Keratinocyte (primary cell): ENCODE results near the gene PRAMEF12.

Source experiments
- CTCF ChIP-seq, 3 experiments: IDR thresholded peaks in 1 of 3; conservative IDR thresholded peaks in 1 of 3; optimal IDR thresholded peaks in 1 of 3; 2 replicates in 2 of 3; 3 replicates in 1 of 3; pipeline versions ENCODE3 to v1.5.1; 2011; ENCODE audit warnings: low read length in 3 of 3, mild to moderate bottlenecking in 3 of 3, moderate library complexity in 2 of 3, control low read depth in 1 of 3, inconsistent platforms in 1 of 3; ENCODE audit not compliant: insufficient read depth in 2 of 3; ENCODE audit errors: extremely low read depth in 1 of 3
- EZH2 ChIP-seq: IDR thresholded peaks from one replicate; pipeline ENCODE4 v1.6.1; 2012; ENCODE audit warnings: inconsistent platforms, mild to moderate bottlenecking, low read length, moderate library complexity

- TF ChIP-seq CTCF (optimal IDR thresholded peaks at IDR 0.05 in 1 of 3, IDR thresholded peaks at IDR 0.05 in 1 of 3, conservative IDR thresholded peaks at IDR 0.05 in 1 of 3; ENCODE audit: extremely low read depth in 1 of 3, insufficient read depth in 2 of 3, low read length in 3 of 3): no peak
- TF ChIP-seq EZH2: no peak
These were observed 3.4 kb downstream of the PRAMEF12 start for GRCh38 chr1:12776801-12777557.
